ENCODE data around the gene MGAT4C.
A peak's percentile ranks its signal among the peaks of the same experiment; 100 is the strongest.
"Not testable (repeated sequence)": the region's sequence is repeated elsewhere in the genome, so short reads cannot be mapped to it uniquely, and the experiment has no call there.

Gene MGAT4C

DNA sequence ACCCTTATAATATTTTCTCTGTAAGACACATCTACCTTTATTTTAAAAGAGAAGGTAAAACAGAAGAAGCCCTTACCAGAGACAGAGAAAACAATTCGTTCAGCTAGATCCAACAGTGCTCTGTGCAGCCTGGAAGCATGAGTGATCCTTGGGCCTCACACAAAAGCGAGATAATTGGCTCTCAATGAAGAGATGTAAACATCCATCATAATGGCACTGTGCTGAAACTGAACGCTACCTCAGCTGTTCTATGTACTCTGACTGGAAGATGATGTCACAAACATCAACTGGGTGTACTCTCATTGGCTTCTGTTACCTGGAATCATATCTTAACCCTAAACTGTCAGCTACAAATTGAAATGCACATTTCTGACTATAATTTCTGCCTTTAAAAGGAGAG lies at the start of gene MGAT4C:
MGAT4C (minus strand) TSS at position 229 of the 400 bp plus-strand sequence.
- DNase-seq: no peak
- intact Hi-C loops (cut with DNase I): no loop called here

GRCh38 chr12:86296396-86296795 lies 40.2 kb upstream of the MGAT4C start:
- peak in 3 of 10 donors; percentile 53 to 79 (median 72) for DNase-seq
- intact Hi-C loops (cut with DNase I): not testable (repeated sequence)

DNA sequence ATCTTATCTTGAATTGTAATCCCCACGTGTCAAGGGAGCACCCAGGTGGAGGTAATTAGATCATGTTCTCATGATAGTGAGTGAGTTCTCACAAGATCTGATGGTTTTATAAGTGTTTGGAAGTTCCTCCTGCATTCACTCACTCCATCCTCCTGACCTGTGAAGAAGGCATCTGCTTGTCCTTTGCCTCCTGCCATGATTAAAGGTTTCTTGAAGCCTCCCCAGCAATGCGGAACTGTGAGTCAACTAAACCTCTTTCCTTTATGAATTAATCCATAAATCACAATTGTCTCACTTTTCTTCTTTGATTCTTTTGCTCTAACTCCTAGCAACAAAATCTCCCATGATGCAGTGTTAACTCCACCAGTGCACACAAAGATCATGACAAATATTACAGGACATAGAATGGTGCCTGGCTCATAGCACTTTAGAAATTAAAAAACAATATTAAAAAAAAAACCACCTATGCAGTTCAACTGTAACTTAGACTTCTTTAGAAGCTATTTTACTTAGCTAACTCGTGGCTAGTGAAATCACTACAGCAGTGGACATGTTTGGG lies 37.6 kb upstream of the MGAT4C start:
- intact Hi-C loops (cut with DNase I): no loop called here
- DNase-seq: no peak

- intact Hi-C loops (cut with DNase I): no loop called here
- no peak for DNase-seq
Observed at GRCh38 chr12:86292480-86292879, 36.3 kb upstream of the MGAT4C start.

DNA sequence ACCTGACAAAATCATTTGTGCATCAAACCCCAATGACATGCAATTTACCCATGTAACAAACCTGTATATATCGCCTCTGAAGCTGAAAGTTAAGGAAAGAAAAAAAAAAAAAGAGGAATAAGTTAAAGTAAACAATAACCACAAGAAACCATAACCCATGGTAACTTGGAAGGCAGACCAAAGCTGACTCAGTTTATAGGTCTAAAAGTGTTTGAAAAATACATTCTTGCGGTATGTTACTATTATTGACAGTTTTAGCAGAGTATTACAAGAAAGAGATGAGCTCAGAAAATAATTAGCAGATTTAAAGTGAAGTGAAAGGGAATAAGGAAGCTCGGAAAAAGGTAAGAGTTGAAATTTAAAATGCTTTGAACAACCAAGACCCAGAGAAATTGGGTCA lies 34.4 kb upstream of the MGAT4C start:
- DNase-seq: no peak
- intact Hi-C loops (cut with DNase I): no loop called here

GRCh38 chr12:86286119-86286518 lies 29.9 kb upstream of the MGAT4C start:
- DNase-seq: no peak
- intact Hi-C loops (cut with DNase I): no loop called here

DNA sequence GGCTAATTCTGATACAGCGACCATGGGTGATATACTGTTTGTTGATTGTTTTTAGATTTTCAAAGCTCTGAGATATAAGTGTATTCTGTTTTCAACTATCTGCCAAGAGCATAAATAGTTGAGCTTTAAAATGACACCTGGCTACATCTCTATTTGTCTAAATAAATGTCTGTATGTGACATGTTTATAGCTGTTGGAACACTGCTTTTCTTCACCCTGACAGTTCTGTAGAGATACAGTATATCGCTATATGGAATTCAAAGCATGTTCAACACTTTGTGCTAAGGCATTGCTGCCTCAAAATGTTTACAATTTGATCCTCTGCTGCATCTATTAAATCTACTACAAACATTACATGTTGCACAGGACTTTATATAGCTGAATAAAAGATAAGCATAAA lies 27.4 kb upstream of the MGAT4C start:
- DNase-seq: no peak
- intact Hi-C loops (cut with DNase I): no loop called here

DNA sequence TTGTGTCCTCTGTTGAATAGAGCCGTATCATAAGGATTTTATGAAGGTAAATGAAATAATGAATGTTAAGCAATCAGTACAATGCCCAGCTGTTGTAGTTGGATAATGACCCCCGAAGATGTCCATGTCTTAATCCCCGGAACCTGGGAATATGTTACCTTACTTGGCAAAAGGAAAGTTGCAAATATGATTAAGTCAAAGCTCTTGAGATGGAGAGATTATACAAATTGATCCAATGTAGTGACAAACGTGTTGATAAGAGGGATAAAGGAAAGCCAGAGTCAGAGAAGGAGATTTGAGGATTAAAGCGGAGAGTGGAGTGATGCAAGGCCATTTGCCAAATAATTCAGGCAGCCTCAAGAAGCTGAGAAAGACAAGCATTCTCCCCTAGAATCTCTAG lies 19.2 kb upstream of the MGAT4C start:
- intact Hi-C loops (cut with DNase I): no loop called here
- no peak for DNase-seq

DNA sequence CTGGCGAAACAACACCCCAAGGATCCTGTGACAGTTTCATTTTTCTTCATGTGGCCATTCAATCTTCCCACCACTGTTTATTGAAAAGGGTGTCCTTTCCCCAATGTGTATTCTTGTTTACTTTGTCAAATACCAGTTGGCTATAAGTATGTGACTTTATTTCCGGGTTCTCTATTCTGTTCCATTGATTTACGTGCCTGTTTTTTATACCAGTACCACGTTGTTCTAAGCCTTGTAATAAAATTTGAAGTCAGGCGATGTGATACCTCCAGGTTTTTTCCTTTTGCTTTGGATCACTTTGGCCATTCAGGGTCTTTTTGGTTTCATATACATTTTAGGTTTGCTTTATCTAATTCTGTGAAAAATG lies 9.1 kb upstream of the MGAT4C start:
- no peak for DNase-seq
- intact Hi-C loops (cut with DNase I): no loop called here

GRCh38 chr12:86264451-86265328 lies 8.5 kb upstream of the MGAT4C start:
- intact Hi-C loops (cut with DNase I): no loop called here
- DNase-seq: peak in 5 of 10 donors; percentile 6 to 84 (median 69)

GRCh38 chr12:86261578-86261977 lies 5.4 kb upstream of the MGAT4C start:
- no peak for DNase-seq
- intact Hi-C loops (cut with DNase I): no loop called here

- DNase-seq: no peak
- intact Hi-C loops (cut with DNase I): no loop called here
Observed at GRCh38 chr12:86261142-86261541, 5.0 kb upstream of the MGAT4C start.

- intact Hi-C loops (cut with DNase I): no loop called here
Observed at GRCh38 chr12:86260183-86260582, 4.0 kb upstream of the MGAT4C start.

DNA sequence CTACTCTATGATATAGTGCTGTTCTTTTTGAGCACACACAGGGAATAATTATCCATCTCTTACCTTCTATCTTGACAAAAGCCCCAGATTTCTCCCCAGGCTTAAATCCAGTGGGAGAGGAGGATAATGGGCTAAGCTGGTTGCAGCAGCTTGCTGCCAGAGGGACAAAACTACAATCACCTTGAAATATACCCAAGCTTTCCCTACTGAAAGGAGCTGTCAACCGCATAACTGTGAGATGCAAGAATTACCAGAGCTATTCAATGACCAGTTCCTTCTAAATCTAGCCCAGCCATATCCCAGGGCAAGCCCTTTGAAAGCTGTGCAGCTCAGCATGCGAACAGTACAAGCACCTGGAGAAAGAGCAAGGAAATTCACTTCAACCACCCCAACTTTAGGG lies 943 bp upstream of the MGAT4C start:
- DNase-seq: no peak
- intact Hi-C loops (cut with DNase I): no loop called here

More at GRCh38 chr12:86260183-86260582, 4.0 kb upstream of the MGAT4C start:
- no peak for DNase-seq

- DNase-seq: no peak
- intact Hi-C loops (cut with DNase I): no loop called here
Observed at GRCh38 chr12:86254399-86255107, 1.6 kb downstream of the MGAT4C start.

GRCh38 chr12:86249851-86250250 lies 6.3 kb downstream of the MGAT4C start:
- intact Hi-C loops (cut with DNase I): no loop called here
- DNase-seq: no peak

- intact Hi-C loops (cut with DNase I): no loop called here
- no peak for DNase-seq
Observed at GRCh38 chr12:86249276-86249675, 6.9 kb downstream of the MGAT4C start.

DNA sequence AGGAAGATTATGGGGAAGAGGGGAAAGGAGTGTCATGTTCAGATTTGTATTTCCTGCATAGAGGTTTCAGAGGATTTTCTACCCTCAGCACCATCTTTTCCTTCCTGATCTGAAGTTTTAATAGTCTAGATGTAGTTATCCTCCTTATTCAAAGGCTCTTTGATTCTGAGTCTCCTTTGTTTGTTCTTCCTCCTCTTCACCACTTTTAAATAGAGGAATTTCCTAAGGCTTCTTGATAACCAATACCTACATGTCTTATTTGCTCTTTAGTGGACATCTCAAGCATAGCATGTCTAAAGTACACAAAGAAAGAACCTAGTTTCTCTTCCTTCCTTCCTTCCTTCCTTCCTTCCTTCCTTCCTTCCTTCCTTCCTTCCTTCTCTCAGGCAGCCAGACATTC lies 8.3 kb downstream of the MGAT4C start:
- no peak for DNase-seq
- intact Hi-C loops (cut with DNase I): no loop called here

GRCh38 chr12:86241600-86241999 lies 14.6 kb downstream of the MGAT4C start:
- intact Hi-C loops (cut with DNase I): no loop called here
- DNase-seq: no peak

DNA sequence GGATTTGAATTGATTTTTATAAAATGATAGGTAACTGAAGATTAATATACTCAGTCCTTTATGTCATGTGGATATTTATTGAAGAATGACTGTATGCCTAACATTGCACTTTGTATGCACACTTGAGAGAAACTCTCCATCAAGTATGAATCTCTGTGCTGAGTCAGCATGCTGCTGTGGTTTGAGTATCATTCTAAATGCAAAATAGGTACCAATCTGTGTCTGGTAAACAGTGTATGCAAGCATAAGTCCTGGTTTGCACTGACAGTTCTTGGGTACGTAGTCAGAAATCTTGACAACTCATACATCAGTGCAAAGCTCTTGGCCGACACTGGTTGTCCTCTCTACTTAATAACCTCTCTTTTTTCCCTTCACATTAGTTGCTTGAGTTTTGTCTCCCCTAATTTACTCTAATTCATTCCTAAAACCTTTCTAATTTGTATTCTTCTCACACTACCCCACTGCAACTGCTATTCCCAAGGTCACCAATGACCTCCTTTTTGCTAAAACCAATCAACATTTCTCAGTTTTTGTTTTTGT lies 21.8 kb downstream of the MGAT4C start:
- intact Hi-C loops (cut with DNase I): no loop called here
- no peak for DNase-seq

GRCh38 chr12:86233126-86233525 lies 23.1 kb downstream of the MGAT4C start:
- intact Hi-C loops (cut with DNase I): no loop called here

More at GRCh38 chr12:86233126-86233525, 23.1 kb downstream of the MGAT4C start:
- no peak for DNase-seq

All from posterior cingulate gyrus (tissue), 11 donors.